AG10803 (cell line): ENCODE data around the gene FBXW8.
"Not testable (repeated sequence)": the region's sequence is repeated elsewhere in the genome, so short reads cannot be mapped to it uniquely, and the experiment has no call there.

Experiments used
- DNase-seq: peaks from one replicate; pipeline ENCODE4 v3.0.0; 2010; ENCODE audit warnings: low read depth
- H3K4me3 ChIP-seq: 2 replicates; pipeline ENCODE4 v1.5.1; 2011; ENCODE audit warnings: mild to moderate bottlenecking, low read length, control low read depth
- TF ChIP-seq, protein P1 (sequence below): conservative IDR thresholded peaks from 2 replicates; pipeline ENCODE4 v1.5.1; 2011; ENCODE audit warnings: mild to moderate bottlenecking, low read length, control low read depth, inconsistent platforms

The FBXW8 gene

DNA sequence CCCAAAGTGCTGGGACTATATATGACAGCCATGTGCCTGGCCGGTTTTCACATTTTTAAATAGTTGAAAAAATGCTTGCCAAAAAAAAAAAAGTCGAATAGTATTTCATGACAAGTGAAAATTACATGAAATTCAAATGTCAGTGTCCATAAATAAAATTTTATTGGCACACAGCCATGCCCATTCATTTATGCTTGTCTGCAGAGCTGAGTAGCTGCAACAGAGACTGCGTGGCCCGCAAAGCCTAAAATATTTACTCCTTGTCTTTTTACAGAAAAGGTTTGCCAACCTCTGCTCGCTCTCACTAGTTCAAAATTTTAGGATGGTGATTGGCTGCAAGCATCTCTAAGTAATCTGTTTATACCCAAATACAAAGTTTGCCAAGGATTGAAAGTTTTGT, 139.3 kb downstream of the FBXW8 start:
- H3K4me3 ChIP-seq: no peak overlapping the region
- TF ChIP-seq, protein P1, sequence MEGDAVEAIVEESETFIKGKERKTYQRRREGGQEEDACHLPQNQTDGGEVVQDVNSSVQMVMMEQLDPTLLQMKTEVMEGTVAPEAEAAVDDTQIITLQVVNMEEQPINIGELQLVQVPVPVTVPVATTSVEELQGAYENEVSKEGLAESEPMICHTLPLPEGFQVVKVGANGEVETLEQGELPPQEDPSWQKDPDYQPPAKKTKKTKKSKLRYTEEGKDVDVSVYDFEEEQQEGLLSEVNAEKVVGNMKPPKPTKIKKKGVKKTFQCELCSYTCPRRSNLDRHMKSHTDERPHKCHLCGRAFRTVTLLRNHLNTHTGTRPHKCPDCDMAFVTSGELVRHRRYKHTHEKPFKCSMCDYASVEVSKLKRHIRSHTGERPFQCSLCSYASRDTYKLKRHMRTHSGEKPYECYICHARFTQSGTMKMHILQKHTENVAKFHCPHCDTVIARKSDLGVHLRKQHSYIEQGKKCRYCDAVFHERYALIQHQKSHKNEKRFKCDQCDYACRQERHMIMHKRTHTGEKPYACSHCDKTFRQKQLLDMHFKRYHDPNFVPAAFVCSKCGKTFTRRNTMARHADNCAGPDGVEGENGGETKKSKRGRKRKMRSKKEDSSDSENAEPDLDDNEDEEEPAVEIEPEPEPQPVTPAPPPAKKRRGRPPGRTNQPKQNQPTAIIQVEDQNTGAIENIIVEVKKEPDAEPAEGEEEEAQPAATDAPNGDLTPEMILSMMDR: no peak
- DNase-seq: no peak

DNA sequence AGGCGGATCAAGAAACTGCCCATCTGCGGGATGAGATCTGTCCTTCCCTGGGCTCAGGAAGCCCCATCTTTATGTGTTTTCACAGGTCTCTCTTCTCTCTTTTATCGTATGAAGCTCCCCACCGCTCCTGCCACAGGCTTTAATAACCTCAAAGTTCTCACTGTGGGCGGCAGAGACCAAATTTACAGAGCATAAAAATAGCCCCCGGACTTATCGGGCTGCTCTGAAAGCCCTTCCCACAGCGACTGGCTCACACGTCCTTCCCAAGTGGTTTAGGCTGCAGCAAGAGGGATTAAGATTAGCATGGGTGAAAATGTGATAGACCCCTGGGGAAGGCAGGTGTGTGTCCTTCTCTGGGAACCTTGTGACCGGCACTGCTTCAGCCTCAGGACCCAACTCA, 140.6 kb downstream of the FBXW8 start:
- no peak overlapping the region for H3K4me3 ChIP-seq
- no peak for DNase-seq
- TF ChIP-seq, protein P1: no peak

DNA sequence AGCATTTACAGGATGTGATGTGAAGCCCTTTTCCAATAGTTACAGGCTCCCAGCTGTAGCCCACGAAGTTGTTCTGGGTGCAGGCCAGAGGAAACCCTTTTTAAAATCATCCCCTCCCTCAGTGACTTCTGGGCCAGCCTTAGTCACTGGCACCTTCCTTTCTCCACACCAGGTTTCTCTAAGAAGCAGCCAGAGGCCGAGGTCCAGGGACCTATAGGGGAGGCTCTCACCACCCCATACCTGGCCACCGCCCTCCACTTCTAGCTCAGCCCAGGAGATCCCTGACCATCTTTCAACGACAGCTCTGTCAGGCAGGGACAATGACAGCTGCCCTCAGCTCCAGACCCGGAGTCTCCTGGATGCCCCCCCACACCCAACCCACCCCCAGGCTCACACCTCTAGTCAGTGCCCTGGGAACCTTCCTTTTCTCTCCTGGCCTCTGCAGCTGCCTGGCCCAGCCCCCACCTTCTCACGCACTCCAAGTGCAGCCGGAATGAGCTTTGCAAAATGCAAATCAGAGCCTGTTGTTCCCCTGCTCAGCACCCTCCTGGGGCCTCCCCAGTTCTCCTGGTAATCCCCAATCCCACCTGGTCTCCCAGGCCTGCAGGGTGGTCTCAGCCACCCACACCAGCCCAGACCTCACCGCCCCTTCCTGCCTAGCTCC, 141.8 kb downstream of the FBXW8 start:
- DNase-seq: no peak
- TF ChIP-seq, protein P1: no peak

DNA sequence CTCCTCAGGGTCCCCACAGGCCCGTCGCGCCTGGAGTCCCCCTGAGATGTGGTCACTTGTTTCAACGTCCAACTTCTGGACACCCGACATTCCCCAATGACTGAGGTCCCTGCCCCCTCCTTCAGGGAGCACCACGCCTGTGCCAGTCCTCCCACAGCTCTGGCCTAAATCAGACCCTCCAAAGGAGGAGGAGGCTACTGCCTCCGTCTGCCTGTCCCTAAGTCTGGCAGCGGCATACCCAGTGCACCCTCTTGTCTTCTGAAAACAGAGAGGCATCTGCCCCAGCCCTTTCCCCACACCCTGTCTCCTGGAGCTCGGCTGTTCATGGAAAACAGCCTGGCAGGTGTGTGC, 142.3 kb downstream of the FBXW8 start:
- TF ChIP-seq, protein P1: no peak
- H3K4me3 ChIP-seq: no peak overlapping the region
- no peak for DNase-seq

More for the DNA sequence above, 141.8 kb downstream of the FBXW8 start:
- H3K4me3 ChIP-seq: no peak overlapping the region

DNA sequence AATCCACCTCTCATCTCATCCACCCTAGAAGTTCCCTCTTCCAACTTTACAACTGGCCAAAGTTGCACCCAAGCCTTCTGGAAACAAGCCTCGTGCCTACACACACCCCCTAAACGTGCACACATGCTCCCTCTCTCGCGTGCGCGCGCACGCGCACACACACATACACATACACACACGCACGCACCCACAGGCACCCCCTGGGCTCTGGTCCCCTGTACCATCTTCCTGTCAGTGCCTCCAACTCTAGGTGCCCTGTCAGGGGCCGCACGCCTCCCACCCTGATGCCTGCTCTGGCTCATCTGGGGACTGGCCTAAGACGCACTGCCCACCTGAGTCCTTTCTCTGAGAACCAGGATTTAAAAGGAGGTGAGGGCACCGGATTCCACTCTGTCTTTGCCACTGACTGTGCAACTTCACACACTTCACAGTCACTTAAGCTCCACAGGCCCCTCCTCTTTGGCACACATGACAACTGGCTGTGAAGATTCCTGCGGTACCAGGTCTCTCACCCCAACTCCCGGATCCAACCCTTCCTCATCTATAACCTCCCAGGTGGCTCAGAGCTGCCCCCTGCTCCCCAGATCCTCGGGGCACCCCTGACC, 142.9 kb downstream of the FBXW8 start:
- no peak for DNase-seq
- TF ChIP-seq, protein P1: no peak
- no peak overlapping the region for H3K4me3 ChIP-seq

DNA sequence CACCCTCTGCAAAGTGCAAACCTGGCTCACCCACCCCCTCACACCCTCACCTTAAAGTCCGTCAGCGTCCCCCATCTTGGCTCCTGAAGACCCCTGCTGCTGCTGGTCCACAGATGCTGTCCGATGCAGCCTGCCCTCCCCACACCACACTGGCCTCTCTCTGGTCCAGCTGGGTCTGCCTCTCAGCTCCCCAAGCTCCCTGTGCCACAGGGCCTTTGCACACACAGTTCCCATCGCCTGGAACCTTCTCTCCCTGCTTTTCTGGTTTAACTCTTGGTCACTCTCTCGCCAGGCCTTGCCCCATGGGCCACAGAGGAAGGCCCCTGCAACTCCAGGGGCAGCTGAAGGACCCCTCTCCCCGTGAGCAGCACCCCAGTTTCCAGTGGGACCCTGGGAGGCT, 143.5 kb downstream of the FBXW8 start:
- H3K4me3 ChIP-seq: no peak overlapping the region
- TF ChIP-seq, protein P1: no peak

DNA sequence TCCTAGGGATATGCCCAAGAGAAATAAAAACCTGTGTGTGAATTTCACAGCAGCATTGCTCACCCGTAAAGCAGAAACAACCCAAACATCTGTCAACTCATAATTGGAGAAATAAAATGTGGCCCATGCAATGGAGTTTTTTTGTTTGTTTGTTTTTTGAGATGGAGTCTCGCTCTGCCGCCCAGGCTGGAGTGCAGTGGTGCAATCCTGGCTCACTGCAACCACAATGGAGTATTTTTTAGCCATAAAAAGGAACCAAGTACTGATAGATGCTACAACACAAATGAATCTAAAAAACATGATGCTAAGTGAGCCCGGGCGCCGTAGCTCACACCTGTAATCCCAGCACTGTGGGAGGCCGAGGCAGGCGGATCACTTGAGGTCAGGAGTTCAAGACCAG, 146.9 kb downstream of the FBXW8 start:
- not testable (repeated sequence) for DNase-seq, H3K4me3 ChIP-seq

More for the DNA sequence above, 143.5 kb downstream of the FBXW8 start:
- DNase-seq: no peak
